T-helper 1 cell (primary cell): ENCODE measurements around the gene SLC29A3.
A peak's percentile ranks its signal among the peaks of the same experiment; 100 is the strongest.

Source experiments
- DNase-seq, 5 donors: peaks; one replicate each; pipeline ENCODE4 v3.0.0-alpha.2; 2012 to 2020

Gene SLC29A3

DNA sequence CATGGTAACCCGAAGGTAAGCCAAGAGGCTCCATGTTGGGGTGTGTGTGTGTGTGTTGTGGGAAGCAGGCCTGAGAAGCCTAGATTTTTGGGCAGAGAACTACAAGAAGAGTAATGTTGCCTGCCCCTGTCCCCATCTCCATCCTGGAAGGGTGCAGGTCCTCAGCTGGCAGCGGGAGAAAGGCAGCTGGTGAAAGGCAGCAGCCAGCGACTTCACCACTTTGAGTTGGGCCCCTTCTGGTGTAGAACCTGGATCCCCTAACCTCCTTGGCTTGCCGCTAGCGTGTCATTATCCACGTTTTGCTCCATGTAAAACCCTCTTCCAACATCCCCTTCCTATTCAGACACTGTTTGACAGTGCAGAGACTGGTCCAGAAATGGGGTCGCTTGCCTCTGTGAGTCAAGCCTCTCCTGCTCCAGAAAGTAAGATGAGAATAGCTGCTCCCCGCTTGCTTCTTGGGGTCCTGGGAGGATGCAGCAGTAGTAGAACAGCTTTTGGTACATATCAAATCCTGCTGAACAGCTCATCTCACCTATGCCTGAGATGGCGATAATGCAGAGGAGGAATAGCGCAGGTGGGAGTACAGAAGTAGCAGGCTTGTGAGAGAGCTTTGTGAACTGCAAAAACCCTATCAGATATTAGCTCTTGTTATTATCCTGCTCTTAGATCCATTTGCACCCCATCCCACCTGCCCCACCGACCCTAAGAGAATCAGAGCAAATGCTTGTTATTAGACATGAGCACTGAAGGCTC lies 55.6 kb downstream of the SLC29A3 start:
- DNase-seq = no peak

GRCh38 chr10:71375952-71376351 lies 56.9 kb downstream of the SLC29A3 start:
- no peak for DNase-seq

DNA sequence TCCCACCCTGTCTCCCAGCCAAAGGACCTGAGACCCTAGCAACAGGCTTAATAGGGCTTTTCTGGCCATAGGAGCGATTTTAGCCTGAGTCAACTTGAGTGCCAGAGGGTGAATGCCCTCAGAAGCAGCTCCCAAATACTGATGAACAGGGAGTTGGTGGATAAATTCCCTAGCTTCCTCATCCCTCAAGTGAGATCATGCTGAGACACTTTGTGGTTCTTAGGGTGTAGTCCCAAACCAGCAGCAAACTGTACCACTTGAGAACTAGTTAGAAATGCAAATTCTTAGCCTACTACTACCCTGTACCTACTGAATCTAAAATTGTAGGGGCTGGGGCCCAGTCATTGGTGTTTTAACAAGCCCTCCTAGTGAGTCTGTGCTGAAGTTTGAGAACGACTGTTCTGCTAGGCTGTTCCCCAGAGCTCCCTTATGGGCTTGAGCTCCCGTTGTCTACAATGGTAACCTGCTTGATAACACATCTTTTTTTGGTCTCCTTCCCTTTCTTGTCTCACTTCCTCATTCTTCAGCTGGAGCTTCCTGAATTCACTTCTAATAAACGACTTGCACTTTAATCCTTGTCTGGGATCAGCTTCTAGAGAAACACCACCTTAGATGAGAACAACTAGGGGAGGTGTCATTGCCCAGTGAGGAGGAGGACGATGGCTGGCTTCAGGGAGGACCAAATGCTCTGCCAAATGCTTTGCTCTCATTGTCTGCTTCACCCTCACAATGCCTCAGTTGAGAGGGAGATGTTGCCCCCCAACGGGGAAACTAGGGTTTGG lies 59.5 kb downstream of the SLC29A3 start:
- no peak for DNase-seq

DNA sequence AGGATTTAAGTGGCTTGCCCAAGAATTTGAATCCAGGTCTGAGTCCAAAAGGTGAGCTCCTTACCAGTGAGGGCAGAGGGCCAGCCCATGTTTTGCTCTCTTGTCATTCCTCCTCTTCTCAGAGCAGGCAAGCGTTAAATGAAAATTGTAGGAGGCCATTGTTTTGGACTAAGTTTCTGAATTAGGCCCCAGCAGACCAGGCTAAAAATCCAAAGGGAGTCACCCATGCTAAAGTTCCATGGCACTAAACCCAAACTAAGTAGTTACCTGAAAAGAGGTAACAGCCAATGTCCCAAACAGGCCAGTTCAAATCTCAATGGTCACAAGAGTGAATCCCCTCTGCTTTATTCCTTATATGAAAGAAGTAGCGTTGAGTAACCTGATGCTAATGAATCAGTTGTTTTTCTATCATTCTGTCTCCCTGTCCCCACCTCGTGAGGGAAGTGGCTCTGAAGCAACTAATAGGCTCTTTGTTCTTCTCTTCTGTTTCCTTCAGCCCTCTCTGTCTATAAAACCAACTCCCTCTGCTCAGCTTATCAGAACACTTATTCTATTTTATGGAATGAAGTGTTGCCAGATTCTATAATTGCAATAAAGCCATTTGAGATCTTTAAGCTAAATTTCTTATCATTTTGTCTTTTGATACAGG lies 60.2 kb downstream of the SLC29A3 start:
- no peak for DNase-seq

- no peak for DNase-seq
Measured at GRCh38 chr10:71380841-71381240, 61.8 kb downstream of the SLC29A3 start.

GRCh38 chr10:71381611-71382010 lies 62.6 kb downstream of the SLC29A3 start:
- DNase-seq = no peak

GRCh38 chr10:71382028-71382427 lies 63.0 kb downstream of the SLC29A3 start:
- DNase-seq = no peak

DNA sequence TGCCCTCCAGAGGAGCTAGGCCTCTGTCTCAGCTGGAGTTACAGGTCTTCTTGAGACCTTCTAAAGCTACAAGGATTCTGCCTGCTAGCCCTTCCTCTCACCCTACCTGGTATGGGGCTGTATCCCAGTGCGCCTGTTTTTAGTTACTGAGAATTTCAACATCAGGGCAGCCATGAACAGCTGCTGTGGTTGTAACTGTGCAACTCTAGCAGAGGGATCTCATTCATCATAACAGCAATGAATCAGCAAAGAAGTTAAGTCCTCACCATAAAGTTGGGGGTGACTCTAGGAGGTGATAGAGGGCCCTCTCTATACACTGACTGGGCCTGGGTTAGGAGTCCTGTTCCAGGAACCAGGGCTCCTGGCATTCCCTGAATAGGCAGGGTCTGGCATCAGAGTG lies 63.7 kb downstream of the SLC29A3 start:
- no peak for DNase-seq

- DNase-seq = peak; percentile 45 to 65 (median 59)
Measured at GRCh38 chr10:71383972-71384687, 65.1 kb downstream of the SLC29A3 start.

GRCh38 chr10:71388171-71388570 lies 69.1 kb downstream of the SLC29A3 start:
- no peak for DNase-seq

DNA sequence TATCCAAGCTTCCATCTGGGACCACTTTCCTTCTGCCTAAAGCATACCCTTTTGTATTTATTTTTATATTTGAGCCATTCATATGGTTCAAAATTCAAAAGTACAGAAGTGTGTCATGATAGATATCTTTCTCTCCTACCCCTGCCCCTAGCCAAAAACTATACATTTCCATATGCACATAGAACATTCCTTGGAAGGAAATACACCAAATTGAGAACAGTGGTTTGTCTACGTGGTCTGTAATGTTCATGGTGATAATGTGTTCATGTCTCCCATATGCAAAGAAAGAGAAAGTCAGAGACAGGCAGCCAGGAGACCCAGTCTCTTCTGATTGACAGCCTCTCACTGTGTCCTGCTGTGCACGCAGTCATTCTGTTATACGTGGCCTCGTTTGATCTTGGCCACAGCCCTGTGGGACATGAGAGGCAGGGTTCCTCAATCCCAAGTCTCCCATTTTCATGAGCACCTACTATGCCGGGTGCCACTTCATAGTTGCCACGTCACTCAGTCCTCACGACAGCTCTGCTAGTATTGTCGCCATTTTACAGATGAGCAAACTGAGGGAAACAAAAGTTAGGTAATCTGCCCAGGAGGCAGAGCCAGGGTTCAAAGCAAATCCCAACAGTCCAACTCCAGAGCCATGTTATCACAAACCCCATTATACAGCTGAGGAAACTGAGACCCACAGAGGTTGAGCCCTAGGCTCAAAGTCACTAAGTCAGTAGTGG lies 69.7 kb downstream of the SLC29A3 start:
- DNase-seq = no peak

GRCh38 chr10:71389768-71390460 lies 70.9 kb downstream of the SLC29A3 start:
- no peak for DNase-seq

DNA sequence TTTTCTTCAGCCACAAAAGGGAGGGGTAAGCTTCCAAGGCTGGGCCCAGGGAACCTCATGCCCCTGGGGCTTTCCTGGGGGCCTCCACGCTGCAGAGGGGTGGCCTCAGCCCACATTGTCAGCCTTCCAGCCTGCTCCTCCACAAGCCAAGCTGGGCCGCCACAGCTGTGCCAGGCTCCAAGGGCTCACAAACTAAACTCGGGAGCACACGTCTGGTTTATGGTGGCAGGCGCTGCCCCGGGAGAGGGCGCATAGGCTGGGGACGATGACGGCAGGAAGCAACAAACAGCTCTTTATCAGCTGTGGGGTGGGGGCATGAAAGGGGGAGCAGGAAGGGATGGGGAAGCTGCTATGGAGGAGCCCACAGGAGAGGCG lies 71.4 kb downstream of the SLC29A3 start:
- DNase-seq = no peak

- DNase-seq = no peak
Measured at GRCh38 chr10:71390921-71391690, 72.0 kb downstream of the SLC29A3 start.

DNA sequence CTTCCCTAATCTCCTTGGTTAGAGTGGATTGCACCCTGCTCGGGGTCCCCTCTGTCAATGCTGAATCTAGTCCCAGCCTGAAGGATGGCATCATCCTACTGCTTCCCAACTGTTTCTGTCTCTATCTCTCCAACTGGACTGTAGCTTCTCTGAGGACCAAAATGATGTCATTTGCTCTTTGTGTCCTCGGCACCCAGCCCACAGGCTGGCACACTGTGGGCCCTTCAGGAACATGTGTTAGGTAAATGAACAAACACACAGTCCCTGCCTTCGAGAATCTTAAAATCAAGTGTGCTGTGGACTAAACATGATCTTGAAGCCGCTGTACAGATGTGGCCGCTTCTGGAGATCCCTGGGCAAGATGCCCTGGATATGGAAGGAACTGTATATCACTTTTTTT lies 72.6 kb downstream of the SLC29A3 start:
- no peak for DNase-seq

DNA sequence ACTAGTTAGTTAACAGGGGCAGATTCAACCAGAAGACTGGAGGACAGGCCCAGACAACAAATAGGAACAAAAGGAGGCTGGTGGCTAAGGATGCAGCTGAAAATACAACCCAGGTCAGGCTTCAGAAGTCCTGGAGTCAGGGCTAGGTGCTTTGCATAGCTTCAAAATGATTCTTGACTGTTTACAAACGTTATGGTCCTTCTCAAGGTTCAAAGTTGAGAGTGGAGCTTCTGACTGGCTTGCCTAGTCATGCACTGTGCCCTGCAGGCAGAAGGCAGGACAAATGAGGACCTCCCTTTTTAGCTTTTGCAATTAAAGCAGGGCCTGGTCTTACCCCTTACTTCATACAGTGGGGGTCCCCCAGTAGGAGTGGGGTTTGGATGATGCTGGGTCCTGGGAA lies 73.2 kb downstream of the SLC29A3 start:
- DNase-seq = no peak

DNA sequence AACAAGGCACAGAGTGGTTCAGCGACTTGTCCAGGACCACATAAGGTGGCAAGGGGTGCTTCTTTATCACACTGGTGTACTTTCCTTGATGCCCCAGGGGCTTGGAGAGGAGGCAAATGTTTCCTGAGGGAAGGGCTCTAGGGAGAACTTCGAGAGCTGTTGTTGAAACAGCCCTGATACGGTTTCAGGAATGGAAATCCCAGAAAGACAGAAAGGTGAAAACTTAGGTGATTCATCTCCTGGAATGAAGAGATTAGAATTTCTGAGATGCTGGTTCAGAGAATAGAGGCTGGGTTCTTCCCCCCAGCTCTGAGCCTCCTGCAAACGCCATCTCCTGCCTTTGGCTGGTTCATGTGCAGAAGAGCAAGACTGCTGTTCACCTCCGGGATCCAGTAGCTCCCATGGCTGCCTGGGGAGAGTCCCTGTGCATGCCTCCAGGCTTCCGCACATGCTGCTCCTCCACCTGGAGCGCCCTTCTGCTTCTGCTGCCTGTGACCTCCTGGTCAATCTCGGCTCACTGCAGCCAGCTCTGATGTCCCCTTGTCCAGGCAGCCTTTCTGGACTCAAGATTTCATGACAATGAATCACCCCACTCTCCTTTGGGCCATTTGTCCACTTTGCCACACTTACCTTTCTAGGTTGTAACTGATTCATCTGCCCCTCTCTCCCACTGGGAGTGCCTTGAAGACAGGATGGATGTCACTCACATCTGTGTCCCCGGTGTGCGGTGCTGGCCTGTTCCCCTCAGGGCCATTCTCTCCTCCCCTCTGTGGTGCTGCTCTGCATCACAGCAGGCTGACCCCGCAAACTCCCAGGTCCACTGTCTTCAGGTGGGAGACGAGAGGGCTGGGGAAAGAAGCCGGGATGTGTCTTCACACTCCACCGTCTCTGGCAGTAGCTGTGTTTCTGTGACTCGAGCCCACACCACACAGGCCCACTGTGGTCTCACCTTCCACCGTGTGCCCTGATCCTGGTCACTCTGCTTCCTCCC lies 74.0 kb downstream of the SLC29A3 start:
- no peak for DNase-seq

GRCh38 chr10:71393841-71394475 lies 74.9 kb downstream of the SLC29A3 start:
- no peak for DNase-seq

- no peak for DNase-seq
Measured at GRCh38 chr10:71394926-71395562, 76.0 kb downstream of the SLC29A3 start.
